ELF-1 (cell line): Measurements from ENCODE around the gene ARHGAP24.
"Not testable (repeated sequence)": the region's sequence is repeated elsewhere in the genome, so short reads cannot be mapped to it uniquely, and the experiment has no call there.

Experiments
- DNase-seq: peaks from one replicate; pipeline ENCODE4 v3.0.0-alpha.2; 2016; ENCODE audit warnings: low read depth, low spot score

ARHGAP24 gene

DNA sequence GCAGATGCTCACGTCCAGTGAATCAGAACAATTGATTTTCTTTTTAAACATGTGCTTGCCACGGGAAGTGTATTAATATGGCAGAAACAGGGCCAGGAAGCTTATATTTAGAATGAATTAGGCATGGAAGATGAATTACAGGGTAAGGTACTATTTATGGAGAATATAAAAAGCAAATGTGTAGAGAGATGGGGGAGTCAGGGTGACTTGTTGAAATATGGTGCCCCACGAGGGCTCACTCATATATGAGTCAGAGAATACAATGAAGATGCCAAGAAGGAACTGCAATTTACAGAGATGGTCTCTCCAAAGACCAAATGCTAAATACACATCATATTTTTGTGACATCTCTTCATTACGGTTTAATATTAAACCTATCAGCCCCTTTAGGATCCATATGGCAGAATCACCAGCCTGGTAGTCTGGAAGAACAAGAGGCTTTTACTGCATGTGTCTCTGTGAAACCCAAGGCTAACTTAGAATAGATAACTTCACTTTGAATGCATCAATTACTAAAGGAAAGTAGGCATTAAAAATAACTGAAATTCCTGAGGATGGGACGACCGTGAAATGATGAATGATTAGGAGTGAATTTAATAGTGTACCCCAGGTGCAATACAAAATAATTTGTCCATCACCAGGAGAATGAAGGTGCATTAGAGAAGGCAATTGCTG is 385.3 kb downstream of the ARHGAP24 start:
- DNase-seq, result no peak

DNA sequence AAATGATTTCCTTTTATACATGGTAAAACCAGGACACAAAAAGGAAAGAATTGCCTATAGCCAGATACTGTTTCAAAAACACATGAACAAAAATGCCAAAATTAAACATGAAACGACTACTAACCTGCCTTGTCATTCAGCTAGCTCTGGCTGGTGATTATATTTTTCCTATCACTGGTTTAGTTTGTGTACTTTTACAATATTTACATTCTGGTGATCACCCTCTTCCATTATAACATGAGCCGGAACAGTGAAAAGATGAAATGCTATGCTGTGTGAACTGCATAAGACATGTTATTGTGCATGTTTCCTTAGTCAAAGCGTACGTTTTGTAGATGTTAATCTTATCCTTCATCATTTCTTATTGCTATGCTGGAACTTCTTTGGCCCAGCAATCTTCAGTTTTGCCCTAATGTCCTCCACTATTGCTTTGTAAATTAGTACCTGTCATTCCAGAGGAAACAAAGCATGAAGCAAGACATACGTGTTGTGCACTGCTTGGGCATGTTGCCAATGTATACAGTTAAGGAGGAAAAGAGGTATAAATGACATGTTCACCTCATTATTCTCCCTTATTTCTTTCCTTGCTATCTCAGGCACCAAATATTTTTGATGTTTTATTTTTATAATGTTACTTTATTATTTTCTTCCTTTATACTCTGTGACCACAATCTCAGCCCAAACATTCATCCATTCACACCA is 386.3 kb downstream of the ARHGAP24 start:
- DNase-seq, result no peak

DNA sequence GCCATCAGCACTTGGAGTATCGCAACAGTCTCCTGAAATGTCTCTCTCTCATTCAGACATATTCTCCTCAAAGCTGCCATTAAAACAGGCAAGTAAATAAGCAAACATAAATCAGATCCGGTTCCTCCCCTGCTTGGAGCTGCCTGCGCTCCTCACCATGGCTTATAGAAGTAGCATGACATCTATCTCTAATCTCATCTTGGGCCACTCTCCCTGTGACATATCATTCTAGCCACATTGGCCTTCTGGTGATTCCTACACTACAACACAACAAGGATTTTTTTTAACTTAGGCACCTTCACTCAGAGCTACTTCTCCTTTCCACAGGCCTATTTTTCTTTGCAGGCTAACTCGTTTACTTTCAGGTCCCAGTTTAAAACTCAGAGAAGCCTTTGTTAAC is 387.9 kb downstream of the ARHGAP24 start:
- DNase-seq, result no peak

DNA sequence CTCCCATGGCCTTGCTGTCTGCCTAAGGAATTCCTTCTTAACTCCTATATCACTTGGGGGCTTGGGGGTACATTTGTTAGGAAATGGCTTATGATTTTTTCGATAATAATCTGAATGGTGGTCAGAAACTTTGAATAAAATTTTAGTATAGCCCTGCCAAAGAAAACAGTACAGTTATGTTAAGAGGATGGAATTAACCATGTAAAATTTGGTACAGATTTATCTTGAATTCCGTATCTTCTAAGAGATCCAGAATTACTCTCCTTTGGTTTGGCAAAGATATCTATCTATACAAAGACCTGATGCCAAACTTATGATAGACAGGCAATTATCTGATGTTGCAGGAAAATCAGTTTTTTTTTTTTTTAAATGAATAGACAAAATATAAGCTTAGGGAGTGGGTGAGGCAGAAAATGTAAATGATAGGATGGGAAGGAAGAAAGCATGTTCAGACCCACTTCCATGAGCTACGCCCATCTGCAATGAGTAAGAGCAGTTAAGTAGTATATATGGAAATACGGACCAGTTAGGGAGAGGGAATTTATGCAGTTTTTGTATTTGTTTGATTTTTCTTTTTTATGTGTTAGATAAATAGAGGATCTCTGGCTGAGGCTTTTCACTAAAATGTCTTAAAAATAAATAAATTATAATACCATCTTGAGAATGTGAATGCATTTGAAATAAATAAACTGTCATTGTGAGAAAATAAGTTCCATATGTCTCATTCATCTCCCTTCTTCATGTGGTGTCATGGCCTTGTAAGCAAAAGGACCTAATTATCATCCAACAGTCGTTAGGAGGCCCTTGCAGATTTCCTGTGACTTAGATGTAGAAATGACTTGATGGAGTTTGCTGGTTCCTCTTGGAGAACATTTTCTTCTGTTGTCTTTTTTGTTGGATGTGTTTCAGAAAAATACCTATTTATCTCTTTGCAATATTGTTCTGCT is 389.6 kb downstream of the ARHGAP24 start:
- DNase-seq, result no peak

- no peak for DNase-seq
Observed at GRCh38 chr4:85865256-85865655, 390.3 kb downstream of the ARHGAP24 start.

DNA sequence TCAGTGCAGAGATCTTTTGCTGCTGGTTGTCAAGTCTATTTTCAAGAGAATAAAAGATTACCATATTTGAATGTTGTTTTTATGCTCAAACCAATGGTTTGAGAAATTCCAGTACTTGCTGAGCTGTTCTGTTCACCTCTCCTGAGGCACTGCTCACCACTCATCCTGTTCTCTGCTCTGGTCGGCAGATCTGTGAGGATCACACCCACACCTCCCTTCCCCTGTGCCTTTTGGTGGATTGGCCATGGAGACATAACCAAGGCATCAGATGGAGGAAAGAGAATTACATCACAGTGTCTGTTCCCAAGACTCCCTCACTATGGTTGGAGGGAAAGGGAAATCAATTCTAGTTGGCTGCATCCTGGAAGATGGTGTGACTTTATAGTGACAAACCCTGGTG is 391.6 kb downstream of the ARHGAP24 start:
- DNase-seq, result no peak

GRCh38 chr4:85867271-85867670 is 392.3 kb downstream of the ARHGAP24 start:
- DNase-seq, result no peak

DNA sequence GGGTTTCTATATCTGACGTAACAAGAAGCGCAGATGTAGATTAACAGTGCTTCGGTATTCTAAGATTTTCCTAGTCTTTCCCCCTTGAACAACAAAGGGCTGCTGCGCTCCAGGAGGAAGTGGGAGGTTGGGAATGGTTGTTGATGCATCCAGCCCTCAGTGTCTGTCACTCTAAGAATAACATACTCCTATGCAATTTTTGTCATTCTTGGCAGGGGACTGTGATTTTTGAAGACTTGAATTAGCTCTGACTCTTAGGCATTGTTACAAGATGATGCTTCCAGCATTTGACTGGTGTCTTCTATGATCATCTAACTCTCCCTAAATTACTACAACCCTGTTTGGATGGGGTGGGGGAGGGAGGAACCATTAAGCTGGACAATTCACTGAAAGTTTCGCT is 394.2 kb downstream of the ARHGAP24 start:
- DNase-seq, result no peak

- no peak for DNase-seq
Observed at GRCh38 chr4:85870298-85871083, 395.5 kb downstream of the ARHGAP24 start.

DNA sequence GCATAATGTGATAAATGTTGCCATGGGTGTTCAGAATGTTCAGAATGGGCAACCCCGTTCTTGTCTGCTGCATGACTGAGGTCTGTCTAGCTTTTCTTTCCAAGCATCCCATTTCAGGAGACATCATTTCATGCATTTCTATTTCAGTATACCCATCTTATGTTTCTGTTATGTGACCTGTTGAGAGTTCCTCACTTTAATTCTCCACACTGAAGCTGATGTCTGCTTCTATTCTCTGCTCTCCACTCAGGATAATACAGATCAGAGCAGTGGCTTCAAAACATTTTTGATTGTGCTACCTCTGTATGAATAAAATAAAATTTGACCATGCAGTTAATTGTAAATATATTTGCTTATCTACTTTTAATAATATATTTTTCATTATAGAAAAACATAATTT is 398.6 kb downstream of the ARHGAP24 start:
- DNase-seq, result no peak

DNA sequence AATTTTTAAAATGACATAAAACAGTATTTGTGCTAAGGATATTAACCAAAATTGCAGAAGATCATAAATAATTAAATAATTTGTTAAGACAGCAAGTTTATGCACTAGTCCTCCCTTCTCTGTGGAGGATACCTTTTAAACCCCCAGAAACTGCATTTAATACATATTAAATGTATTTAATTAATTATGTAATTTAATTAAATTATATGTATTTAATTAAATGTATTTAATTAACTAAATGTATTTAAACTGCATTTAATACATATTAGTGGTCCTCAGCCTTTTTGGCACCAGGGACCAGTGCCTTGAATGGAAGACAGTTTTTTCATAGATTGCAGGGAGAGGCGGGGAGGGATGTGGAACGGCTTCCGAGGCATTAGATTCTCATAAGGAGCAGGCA is 404.6 kb downstream of the ARHGAP24 start:
- DNase-seq, result no peak

- no peak for DNase-seq
Observed at GRCh38 chr4:85883180-85883579, 408.2 kb downstream of the ARHGAP24 start.

DNA sequence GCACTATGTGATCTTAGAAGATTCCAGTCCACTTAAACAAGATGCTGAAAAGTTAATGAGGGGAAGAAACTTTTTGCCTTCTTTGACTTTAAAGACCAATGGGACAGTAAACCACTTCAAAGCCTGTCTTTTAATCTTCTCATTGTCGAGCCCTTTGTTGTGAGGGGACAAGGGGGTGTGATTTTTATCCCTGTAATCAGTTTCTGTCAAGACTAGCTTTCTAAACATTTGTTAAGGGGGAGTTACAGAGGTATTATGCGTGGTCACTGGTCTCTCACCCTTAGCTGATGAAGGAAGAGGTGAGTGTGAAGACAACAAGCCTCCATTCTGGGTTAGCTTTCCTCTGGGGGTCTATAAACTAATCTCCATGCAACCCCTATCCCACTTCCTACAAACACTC is 409.3 kb downstream of the ARHGAP24 start:
- DNase-seq, result no peak

DNA sequence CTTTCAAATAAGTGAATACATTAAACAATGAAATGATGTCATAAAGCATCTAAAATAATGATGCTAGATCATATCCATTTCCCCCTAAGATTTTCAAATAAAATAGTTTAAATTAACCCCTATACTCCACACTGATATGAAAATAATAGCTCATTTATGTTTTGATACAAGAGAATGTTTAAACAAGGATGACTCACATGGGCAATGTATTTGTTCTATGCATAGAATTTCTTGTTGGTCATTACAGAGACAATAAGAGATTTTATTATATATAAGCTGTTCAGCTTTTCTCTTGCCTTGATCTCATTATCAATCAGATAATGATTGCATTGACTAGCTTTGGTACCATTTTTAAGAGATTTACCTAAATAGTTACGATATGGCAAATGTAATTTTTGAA is 411.7 kb downstream of the ARHGAP24 start:
- no peak for DNase-seq

DNA sequence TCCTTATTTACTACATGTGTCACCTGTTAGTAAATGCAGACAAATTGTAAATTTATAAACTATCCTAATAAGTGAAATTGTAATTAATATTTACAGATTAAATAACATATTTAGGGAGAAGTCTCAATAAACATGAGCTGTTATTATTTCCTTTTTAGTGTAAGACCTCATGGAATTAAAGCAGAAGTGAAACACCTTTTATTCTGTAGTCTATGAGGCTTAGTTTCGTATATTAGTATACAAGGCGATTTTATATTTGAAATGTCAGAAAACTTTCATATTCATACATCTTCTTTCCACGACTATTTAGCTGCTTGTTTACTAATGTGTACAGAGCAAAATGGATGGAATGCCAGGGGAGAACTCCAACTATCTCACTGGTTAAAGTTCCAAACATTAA is 414.4 kb downstream of the ARHGAP24 start:
- DNase-seq, result no peak

DNA sequence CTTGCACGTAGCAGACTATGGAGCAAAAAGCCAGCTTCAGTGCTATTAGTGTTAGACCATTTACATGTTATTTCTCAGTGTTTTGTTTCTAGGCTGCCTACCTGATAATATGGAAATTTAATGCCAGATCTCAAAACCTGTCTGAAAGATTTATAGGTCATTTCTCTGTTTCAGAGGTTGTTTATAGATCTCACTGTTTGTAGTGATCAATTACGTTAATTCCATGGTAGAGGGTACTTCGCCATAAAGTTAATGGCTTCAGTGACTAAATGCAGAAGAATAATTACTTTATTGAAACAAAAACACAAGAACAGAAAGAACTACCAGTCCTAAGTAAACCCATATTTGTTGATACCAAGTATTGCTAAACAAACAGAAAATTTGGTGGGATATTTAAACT is 420.8 kb downstream of the ARHGAP24 start:
- no peak for DNase-seq

- no peak for DNase-seq
Observed at GRCh38 chr4:85898231-85898630, 423.3 kb downstream of the ARHGAP24 start.

- DNase-seq, result no peak
Observed at GRCh38 chr4:85901500-85901899, 426.6 kb downstream of the ARHGAP24 start.

GRCh38 chr4:85902647-85903046 is 427.7 kb downstream of the ARHGAP24 start:
- not testable (repeated sequence) for DNase-seq

DNA sequence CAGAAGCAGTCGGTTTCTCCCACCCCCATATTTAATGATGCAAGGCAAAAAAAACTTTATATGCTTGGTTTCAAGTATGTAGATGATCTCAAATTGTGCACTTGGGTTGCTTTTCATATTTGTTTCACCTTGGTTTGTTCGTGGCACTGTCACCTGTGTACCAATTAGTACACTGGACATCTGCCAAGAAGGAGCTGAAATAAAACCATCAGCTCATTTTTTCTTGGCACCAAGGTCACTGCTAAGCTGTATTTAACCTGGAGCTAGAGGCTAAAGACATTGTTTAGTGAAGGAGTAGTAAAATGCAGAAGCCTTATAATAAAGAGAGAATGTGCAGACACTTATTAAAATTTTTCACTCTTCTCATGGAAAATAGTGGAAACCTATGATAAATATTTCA is 430.8 kb downstream of the ARHGAP24 start:
- no peak for DNase-seq

DNA sequence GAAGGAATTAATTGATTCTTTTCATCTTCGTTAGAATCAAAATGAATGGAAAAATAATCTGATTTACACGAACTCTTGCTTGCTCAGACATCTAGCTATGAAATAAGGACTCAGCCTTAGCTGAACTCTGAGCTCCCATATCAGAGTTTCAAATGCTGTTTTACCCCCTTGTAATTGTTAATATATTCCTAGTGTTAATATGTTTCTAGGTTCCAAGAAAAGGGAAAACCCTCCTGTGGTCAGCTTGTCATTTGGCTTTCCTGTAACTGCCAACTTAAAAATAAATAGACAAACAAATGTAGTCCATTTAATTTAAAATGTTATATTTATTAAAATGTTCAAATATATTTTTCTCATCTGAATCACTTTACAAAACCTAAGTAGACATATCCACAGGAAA is 432.1 kb downstream of the ARHGAP24 start:
- no peak for DNase-seq

GRCh38 chr4:85909851-85910250 is 434.9 kb downstream of the ARHGAP24 start:
- no peak for DNase-seq
